Stimulated activated CD8-positive, alpha-beta memory T cell treated with anti-CD3 and anti-CD28 coated beads, Interleukin-2, amount 100 ng/mL, for 1 hour (primary cell): Measurements from ENCODE around the gene FGF19.

Experiments used
- DNase-seq, 2 donors: peaks; one replicate each; pipeline ENCODE4 v3.0.0-alpha.2; 2020; ENCODE audit warnings: low read depth in 2 of 2

The FGF19 gene

GRCh38 chr11:69703768-69704507 is at the start of gene FGF19:
Gene FGF19 (minus strand): TSS chr11:69704022. CDS start chr11:69703876, 146 bp downstream.
- no peak for DNase-seq

- no peak for DNase-seq
Measured at GRCh38 chr11:69752890-69753289, 49.1 kb upstream of the FGF19 start.

- no peak for DNase-seq
Measured at GRCh38 chr11:69750875-69751597, 47.2 kb upstream of the FGF19 start.

- no peak for DNase-seq
Measured at GRCh38 chr11:69750108-69750850, 46.5 kb upstream of the FGF19 start.

GRCh38 chr11:69748637-69749036 is 44.8 kb upstream of the FGF19 start:
- DNase-seq: no peak

- no peak for DNase-seq
Measured at GRCh38 chr11:69746752-69747742, 43.2 kb upstream of the FGF19 start.

- DNase-seq: no peak
Measured at GRCh38 chr11:69746140-69746539, 42.3 kb upstream of the FGF19 start.

DNA sequence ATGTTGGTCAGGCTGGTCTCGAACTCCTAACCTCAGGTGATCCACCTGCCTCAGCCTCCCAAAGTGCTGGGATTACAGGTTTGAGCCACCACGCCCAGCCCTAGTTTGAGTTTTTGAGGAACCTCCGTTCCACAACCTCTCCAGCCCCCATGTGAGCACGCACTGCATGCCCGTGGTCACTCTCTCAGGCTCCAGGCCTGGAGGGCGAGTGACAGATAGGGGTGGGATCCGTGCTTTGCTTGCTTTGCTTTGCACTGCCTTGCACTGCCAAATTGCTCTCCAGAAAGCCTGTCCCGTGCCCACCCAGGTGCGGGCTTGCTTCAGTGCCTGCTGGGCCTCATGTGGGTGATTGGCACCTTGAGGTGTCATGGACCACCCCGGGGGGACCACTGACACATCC is 41.4 kb upstream of the FGF19 start:
- DNase-seq: no peak

- no peak for DNase-seq
Measured at GRCh38 chr11:69744435-69744834, 40.6 kb upstream of the FGF19 start.

DNA sequence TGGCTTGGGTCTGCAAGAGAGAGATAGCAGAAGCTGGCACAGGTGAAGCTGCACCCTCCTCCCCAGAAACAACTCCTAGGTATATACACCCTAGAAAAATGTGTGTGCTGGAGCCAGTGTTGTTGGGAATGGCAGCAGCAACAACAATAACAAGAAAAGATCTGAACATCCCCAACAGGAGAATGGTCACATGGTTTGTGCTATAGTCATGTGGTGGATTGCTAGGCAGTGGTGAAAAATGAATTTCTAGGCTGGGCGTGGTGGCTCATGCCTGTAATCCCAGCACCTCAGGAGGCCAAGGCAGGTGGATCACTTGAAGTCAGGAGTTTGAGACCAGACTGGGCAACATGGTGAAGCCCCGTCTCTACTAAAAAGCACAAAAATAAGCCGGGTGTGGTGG is 31.0 kb upstream of the FGF19 start:
- DNase-seq: no peak

- no peak for DNase-seq
Measured at GRCh38 chr11:69734367-69734766, 30.5 kb upstream of the FGF19 start.

DNA sequence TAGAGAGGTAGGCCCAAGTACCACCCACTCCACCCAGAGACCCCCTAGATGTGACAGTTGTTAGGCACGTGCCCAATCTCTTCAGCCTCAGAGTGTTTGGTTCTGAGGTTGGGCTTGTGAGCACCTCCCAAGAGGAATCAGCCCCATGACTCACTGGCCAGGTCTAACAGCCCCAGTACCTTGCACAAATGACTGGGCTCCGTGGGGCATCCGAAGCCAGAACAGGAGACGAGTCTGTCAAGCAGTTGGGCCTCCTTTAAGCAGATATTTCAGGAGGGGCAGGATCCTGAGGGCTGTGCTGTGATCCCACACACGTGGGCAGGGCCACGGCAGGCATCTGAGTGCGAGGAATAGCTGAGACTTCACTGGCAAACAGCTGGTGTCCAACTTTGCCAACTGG is 29.1 kb upstream of the FGF19 start:
- DNase-seq: no peak

- no peak for DNase-seq
Measured at GRCh38 chr11:69731110-69731509, 27.3 kb upstream of the FGF19 start.

DNA sequence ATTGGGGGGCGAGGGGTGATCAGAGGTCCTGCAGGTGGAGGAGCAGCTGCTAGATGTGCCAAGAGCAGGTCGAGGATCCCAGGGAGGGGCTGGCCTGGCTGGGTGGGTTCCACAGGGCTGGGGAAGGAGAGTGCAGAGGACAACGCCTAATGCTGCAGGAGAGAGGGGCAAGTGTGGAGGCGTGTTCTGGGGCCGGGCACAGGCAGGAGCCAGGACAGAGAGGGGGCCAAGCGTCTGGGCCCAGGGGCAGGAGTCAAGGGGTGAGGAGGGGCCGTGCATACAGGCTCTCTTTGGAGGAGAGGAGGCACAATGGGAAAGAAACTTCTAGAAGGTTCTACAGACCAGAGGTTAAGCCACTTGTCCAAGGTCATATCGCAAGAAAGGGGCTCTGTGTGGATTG is 26.7 kb upstream of the FGF19 start:
- no peak for DNase-seq

GRCh38 chr11:69729252-69729651 is 25.4 kb upstream of the FGF19 start:
- no peak for DNase-seq

- DNase-seq: no peak
Measured at GRCh38 chr11:69727266-69727665, 23.4 kb upstream of the FGF19 start.

- no peak for DNase-seq
Measured at GRCh38 chr11:69726481-69726880, 22.7 kb upstream of the FGF19 start.

DNA sequence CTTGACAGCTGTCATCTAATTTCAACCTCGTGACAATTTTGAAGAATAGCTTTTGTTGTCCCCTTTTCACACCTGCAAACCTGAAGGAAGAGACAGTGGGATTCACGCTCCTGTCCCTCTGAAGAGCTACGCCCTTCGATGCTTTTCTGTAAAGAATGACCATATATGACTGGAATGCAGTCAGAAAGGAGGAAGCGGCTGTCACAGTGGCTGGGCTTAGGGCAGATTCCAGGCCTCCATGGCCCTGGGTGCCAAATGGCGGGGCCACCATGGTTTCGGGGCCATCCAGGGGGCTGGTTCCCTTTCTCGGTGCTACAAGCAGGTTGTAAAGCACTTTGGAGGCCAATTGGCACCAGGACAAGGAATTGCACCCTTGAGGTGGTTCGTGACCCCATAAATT is 22.2 kb upstream of the FGF19 start:
- no peak for DNase-seq

GRCh38 chr11:69721745-69722144 is 17.9 kb upstream of the FGF19 start:
- DNase-seq: no peak

DNA sequence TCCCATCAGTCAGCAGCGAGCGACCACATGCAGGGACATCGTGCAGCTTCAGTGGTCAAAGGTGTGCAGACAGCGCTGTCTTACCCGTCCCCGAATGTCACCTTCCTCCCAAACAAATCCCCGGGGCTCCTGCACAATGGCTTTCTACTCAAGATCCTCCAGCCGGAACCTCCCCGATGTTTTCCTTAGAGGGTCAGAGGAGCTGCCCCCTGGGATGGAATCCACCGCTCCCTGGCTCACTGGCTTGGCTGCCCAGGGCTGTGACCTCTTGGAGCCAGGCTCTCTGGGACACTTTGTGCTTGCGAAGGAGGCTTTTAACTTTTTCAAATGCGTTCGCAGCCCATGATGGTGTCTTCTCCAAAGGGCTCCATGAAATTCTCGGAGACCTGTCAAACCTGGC is 17.3 kb upstream of the FGF19 start:
- no peak for DNase-seq

- no peak for DNase-seq
Measured at GRCh38 chr11:69718912-69719311, 15.1 kb upstream of the FGF19 start.
